GM12878 (cell line): ENCODE measurements around the gene VEGFD. TPM values are rescaled to one million over a fixed set of nuclear protein-coding genes. Genes with fewer than 3 reads are reported as not detected.

Source experiments
- ATAC-seq: fragments of 200-7000 bp; cut with Tn5 transposase; 3 replicates; pipeline ENCODE4 v1.9.1; 2020; ENCODE audit warnings: mild to moderate bottlenecking, moderate library complexity
- BruUV-seq: library from RNA; stranded (reverse); fragments of 400-500 nt; replicated peaks from 2 replicates; lab custom pipeline; 2021; lab: Mats Ljungman, UMichigan
- CTCF ChIA-PET: fragments of 300-600 bp; sonication (Branson Sonifier 250); formaldehyde crosslinking; extraction: SDS; loops from one replicate; lab custom pipeline; 2021; ENCODE audit warnings: inconsistent platforms; lab: Yijun Ruan, JAX
- POLR2A ChIA-PET: fragments of 350-600 bp; formaldehyde crosslinking; extraction: SDS; loops from one replicate; lab custom pipeline; 2021; ENCODE audit warnings: inconsistent platforms; lab: Charles Lee
- RAD21 ChIA-PET: fragments of 300-600 bp; sonication (Branson Sonifier 250); formaldehyde crosslinking; loops from one replicate; lab custom pipeline; 2023; ENCODE audit warnings: antibody characterized with exemption; ENCODE audit not compliant: unreplicated experiment; lab: Charles Lee
- SMC1A ChIA-PET: fragments of 300-600 bp; sonication (Branson Sonifier 250); formaldehyde crosslinking; loops from one replicate; lab custom pipeline; 2023; ENCODE audit not compliant: unreplicated experiment, uncharacterized antibody; lab: Charles Lee
- DNase-seq: peaks from one replicate; pipeline ENCODE4 v3.0.0-alpha.2; 2011; ENCODE audit warnings: low read depth, low spot score
- FAIRE-seq: peaks from 3 replicates; lab custom pipeline; 2011; peaks lifted over from hg19 to GRCh38; lab: Jason Lieb, UNC
- H2AFZ ChIP-seq: 2 replicates; pipeline ENCODE4 v1.6.0; 2011; ENCODE audit warnings: low read depth, low read length, control low read depth; ENCODE audit not compliant: control insufficient read depth
- H3K27ac ChIP-seq: 2 replicates; pipeline ENCODE4 v1.5.1; 2011; ENCODE audit warnings: control low read depth; ENCODE audit not compliant: control insufficient read depth, insufficient read depth
- H3K27me3 ChIP-seq, 2 experiments: replicated peaks in 1 of 2; 2 replicates each; pipeline versions ENCODE4 v1.6.0 to v1.6.1; 2011; ENCODE audit warnings: low read length in 1 of 2; ENCODE audit not compliant: control insufficient read depth in 2 of 2, insufficient read depth in 2 of 2
- H3K36me3 ChIP-seq, 2 experiments: 2 replicates each; pipeline ENCODE4 v1.5.1; 2011; ENCODE audit warnings: low read length in 1 of 2; ENCODE audit not compliant: control insufficient read depth in 2 of 2, insufficient read depth in 2 of 2
- H3K4me1 ChIP-seq: 2 replicates; pipeline ENCODE4 v1.6.1; 2011; ENCODE audit warnings: mild to moderate bottlenecking, low read length, moderate library complexity, mixed read lengths; ENCODE audit not compliant: control insufficient read depth, insufficient read depth
- H3K4me2 ChIP-seq: 2 replicates; pipeline ENCODE4 v1.6.0; 2011; ENCODE audit warnings: control low read depth; ENCODE audit not compliant: control insufficient read depth, insufficient read depth
- H3K4me3 ChIP-seq: fragments of 200-600 bp; sonication (generic); 2 replicates; pipeline ENCODE4 v1.5.1; 2016
- H3K79me2 ChIP-seq: 2 replicates; pipeline ENCODE4 v1.6.0; 2011; ENCODE audit warnings: low read length; ENCODE audit not compliant: control insufficient read depth, insufficient read depth
- H3K9ac ChIP-seq: 2 replicates; pipeline ENCODE4 v1.8.0; 2011; ENCODE audit warnings: low read length, control low read depth, mixed read lengths; ENCODE audit not compliant: control insufficient read depth, insufficient read depth
- H3K9me3 ChIP-seq: replicated peaks from 3 replicates; pipeline ENCODE4 v1.5.1; 2011; ENCODE audit warnings: mild to moderate bottlenecking, low read length; ENCODE audit not compliant: control insufficient read depth, insufficient read depth
- H4K20me1 ChIP-seq: 2 replicates; pipeline ENCODE4 v1.6.0; 2011; ENCODE audit not compliant: control insufficient read depth, insufficient read depth
- BHLHE40 ChIP-seq, 2 experiments: fragments of 450-650 bp in 1 of 2; IDR thresholded peaks; 2 replicates each; pipeline ENCODE4 v1.6.1; 2011 to 2017; ENCODE audit warnings: low read depth in 2 of 2, borderline replicate concordance in 1 of 2, improper control_type of control experiment in 1 of 2, low read length in 1 of 2, mild to moderate bottlenecking in 1 of 2
- BMI1 ChIP-seq: fragments of 450-650 bp; IDR thresholded peaks from 2 replicates; pipeline ENCODE4 v1.6.1; 2016; ENCODE audit warnings: mild to moderate bottlenecking, moderate library complexity, borderline replicate concordance
- CBFB ChIP-seq: IDR thresholded peaks from 2 replicates; pipeline ENCODE4 v1.6.1; 2016; ENCODE audit warnings: antibody characterized with exemption, low read depth
- CEBPB ChIP-seq, 2 experiments: fragments of 150-350 bp in 1 of 2; IDR thresholded peaks; 2 replicates each; pipeline ENCODE4 v1.6.1; 2012 to 2014; ENCODE audit warnings: low read depth in 2 of 2, low read length in 2 of 2, borderline replicate concordance in 1 of 2, inconsistent platforms in 1 of 2
- EZH2 ChIP-seq: IDR thresholded peaks from 2 replicates; pipeline ENCODE4 v1.6.1; 2012; ENCODE audit warnings: low read depth, mild to moderate bottlenecking, control low read depth, inconsistent platforms, low read length, borderline replicate concordance; ENCODE audit not compliant: control insufficient read depth
- JUND ChIP-seq: IDR thresholded peaks from 2 replicates; pipeline ENCODE4 v1.6.1; 2012; ENCODE audit warnings: low read depth, mild to moderate bottlenecking, low read length, improper control_type of control experiment, moderate library complexity
- NBN ChIP-seq: fragments of 450-650 bp; IDR thresholded peaks from 2 replicates; pipeline ENCODE4 v1.6.1; 2016
- NR2C2 ChIP-seq: IDR thresholded peaks from 2 replicates; pipeline ENCODE4 v1.6.1; 2011; ENCODE audit warnings: borderline replicate concordance, low read depth; ENCODE audit not compliant: control insufficient read depth, insufficient read length
- NRF1 ChIP-seq: conservative IDR thresholded peaks from 2 replicates; pipeline ENCODE4 v1.6.1; 2011; ENCODE audit warnings: mild to moderate bottlenecking, low read depth, low read length, improper control_type of control experiment
- POU2F2 ChIP-seq: IDR thresholded peaks from 3 replicates; pipeline ENCODE4 v1.6.1; 2011; ENCODE audit warnings: low read depth, mild to moderate bottlenecking, low read length, borderline replicate concordance
- RAD51 ChIP-seq: fragments of 450-650 bp; IDR thresholded peaks from 2 replicates; pipeline ENCODE4 v1.6.1; 2016; ENCODE audit warnings: moderate library complexity, mild to moderate bottlenecking, inconsistent platforms
- SP1 ChIP-seq: IDR thresholded peaks from one replicate; pipeline ENCODE4 v1.6.1; 2011; ENCODE audit warnings: low read depth, low read length
- ZNF207 ChIP-seq: fragments of 450-650 bp; IDR thresholded peaks from 2 replicates; pipeline ENCODE4 v1.6.1; 2014; ENCODE audit warnings: antibody characterized with exemption, mild to moderate bottlenecking, borderline replicate concordance
- ZNF384 ChIP-seq: IDR thresholded peaks from 2 replicates; pipeline ENCODE4 v1.6.1; 2012; ENCODE audit warnings: low read depth, mild to moderate bottlenecking, low read length, improper control_type of control experiment, borderline replicate concordance
- WGBS: methylation state at CpG from one replicate; pipeline ENCODE4 v1.1.6; 2016; ENCODE audit warnings: low lambda C conversion rate; ENCODE audit not compliant: insufficient replicate concordance, insufficient coverage; ENCODE audit errors: missing lambda C conversion rate; 5-methylcytosine and 5-hydroxymethylcytosine counted together
- in situ Hi-C: fragments of 300-500 bp; cut with MboI; formaldehyde crosslinking; loops from 9 replicates; pipeline ENCODE4 v1.14.3; 2018; ENCODE audit warnings: mixed read lengths
- intact Hi-C: fragments of 100-400 bp; cut with micrococcal nuclease; formaldehyde crosslinking; loops from one replicate; pipeline ENCODE4 v1.14.2; 2022; ENCODE audit not compliant: unreplicated experiment
- polyA plus RNA-seq, 11 experiments: library from polyadenylated mRNA; depleted of rRNA in 4 of 11; unstranded in 6 of 11; stranded (reverse) in 5 of 11; fragments of >200 nt; fragmentation: Nextera tagmentation in 4 of 11; fragmentation: Illumina TruSeq in 1 of 11; extraction: Ambion mirVana in 4 of 11; extraction: Trizol in 1 of 11; gene quantifications; 1 replicate in 1 of 11; 2 replicates in 10 of 11; pipeline versions ENCODE4 v1.2.1 to v1.2.3, GENCODE V29; 2011 to 2016; ENCODE audit warnings: inconsistent platforms in 2 of 11, missing spikeins in 2 of 11, low read depth in 1 of 11
- total RNA-seq, 4 experiments: library from RNA; depleted of rRNA in 3 of 4; stranded (reverse); fragments of >200 nt in 3 of 4; fragmentation: Illumina TruSeq in 1 of 4; extraction: Trizol in 1 of 4; gene quantifications; 2 replicates each; pipeline versions ENCODE4 v1.2.1 to v1.2.3, GENCODE V29; 2013 to 2021
- TF ChIP-seq, protein P1 (sequence below): fragments of 450-650 bp; IDR thresholded peaks from 2 replicates; pipeline ENCODE4 v1.6.1; 2017; ENCODE audit warnings: mild to moderate bottlenecking, moderate library complexity

Gene VEGFD
- total and polyA plus RNA-seq, 10 of the 15 experiments (the other 5 are each of a cell fraction or from before 2014, with no cell fraction given): 0.15 TPM; not detected in 9

DNA sequence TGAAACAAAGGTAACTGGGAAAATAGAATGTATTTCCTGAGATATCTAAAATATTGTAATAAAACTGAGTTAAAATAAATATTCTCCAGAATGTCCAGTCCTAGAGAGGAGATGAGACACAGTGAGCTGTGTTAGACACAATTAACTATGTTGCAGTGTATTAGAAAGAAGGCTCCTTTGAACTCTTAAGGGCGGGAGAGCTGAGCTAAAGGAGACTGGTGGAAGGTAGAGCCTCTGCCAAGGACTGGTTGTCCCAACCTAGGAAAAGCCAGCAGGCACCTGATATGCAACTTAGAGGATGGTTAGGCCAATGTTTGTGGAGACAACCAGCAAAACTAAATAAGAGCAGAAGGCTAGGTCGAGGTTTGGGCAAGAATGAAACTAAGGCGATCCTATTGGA, 73.1 kb downstream of the VEGFD start:
- ATAC-seq (no peak), DNase-seq (no peak), FAIRE-seq (no peak)
- H2AFZ ChIP-seq: no peak overlapping the region
- ChIA-PET CTCF (interaction anchor here (1.8 to 2.2 kb wide), 2 partner anchors 8 to 11 kb away, joined by 7 to 9 read pairs; no protein-coding TSS in a partner anchor), SMC1A (interaction anchor here (0.6 to 1.9 kb wide), 4 partner anchors 8 to 28 kb away, joined by 3 to 6 read pairs (median 3); no protein-coding TSS in a partner anchor)
- H3K4me2 ChIP-seq: no peak overlapping the region
- intact Hi-C loops: no loop called here
- H4K20me1 ChIP-seq: no peaks in the 10 kb centered on the region
- H3K36me3 ChIP-seq: no peaks in the 10 kb centered on the region
- H3K4me1 ChIP-seq: no peaks in the 10 kb centered on the region
- 27% methylated on average over 3 of the region's 3 CpGs for WGBS
- TF ChIP-seq CEBPB (IDR thresholded peaks at IDR 0.05; ENCODE audit: borderline replicate concordance in 1 of 2, low read depth in 2 of 2, low read length in 2 of 2) (no peak), RAD51 (no peak), BHLHE40 (IDR thresholded peaks at IDR 0.05; ENCODE audit: borderline replicate concordance in 1 of 2, low read depth in 2 of 2, low read length in 1 of 2) (no peak), BMI1 (no peak), POU2F2 (no peak), CBFB (no peak)
- TF ChIP-seq, all 136 proteins: peak for 0
- in situ Hi-C loops: no loop called here
- Histone ChIP-seq H3K79me2 (no peaks in the 10 kb centered on the region), H3K27ac (no peak overlapping the region), H3K9me3 (no peaks in the 10 kb centered on the region), H3K4me3 (no peak overlapping the region), H3K9ac (no peak overlapping the region), H3K27me3 (no peaks in the 10 kb centered on the region; a peak in 2 of 4 replicates)
- ChIA-PET RAD21 (no interaction called here), POLR2A (no interaction called here)
- BruUV-seq: no TSS peak

DNA sequence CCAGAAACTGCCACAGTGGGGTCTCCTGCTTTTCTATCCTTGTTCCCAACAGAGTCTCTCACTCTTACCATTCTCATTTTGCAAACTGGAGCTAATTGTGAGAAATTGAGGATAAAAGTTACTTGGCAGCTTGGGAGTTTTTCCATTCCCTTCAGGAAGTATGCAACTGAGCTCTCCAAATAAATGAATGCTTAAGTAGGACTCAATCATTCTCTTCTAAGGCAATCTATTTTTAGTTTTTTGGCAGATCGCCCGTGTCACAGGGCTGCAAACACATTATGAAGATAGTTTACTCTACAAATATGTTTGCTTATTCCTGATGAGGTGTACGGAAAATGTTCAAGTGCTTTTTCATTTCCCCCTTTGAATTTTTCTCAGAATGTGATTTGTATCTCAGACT, 74.1 kb downstream of the VEGFD start:
- H3K4me3 ChIP-seq: no peak overlapping the region
- no peak overlapping the region for H3K4me2 ChIP-seq
- H3K27me3 ChIP-seq: no peaks in the 10 kb centered on the region; a peak in 2 of 4 replicates
- ChIA-PET POLR2A (no interaction called here), SMC1A (interaction anchor here (1.9 kb wide), 1 partner anchor 12 kb away, joined by 6 read pairs; no protein-coding TSS in a partner anchor), CTCF (no interaction called here), RAD21 (no interaction called here)
- H3K9me3 ChIP-seq: no peaks in the 10 kb centered on the region
- no TSS peak for BruUV-seq
- no peaks in the 10 kb centered on the region for H3K79me2 ChIP-seq
- no peak overlapping the region for H3K27ac ChIP-seq
- no peak overlapping the region for H3K9ac ChIP-seq
- in situ Hi-C loops (no loop called here), intact Hi-C loops (no loop called here)
- FAIRE-seq (no peak), ATAC-seq (no peak), DNase-seq (no peak)
- H2AFZ ChIP-seq: no peak overlapping the region
- no peaks in the 10 kb centered on the region for H3K36me3 ChIP-seq
- no peaks in the 10 kb centered on the region for H3K4me1 ChIP-seq
- no peaks in the 10 kb centered on the region for H4K20me1 ChIP-seq
- 25% methylated on average over 3 of the region's 3 CpGs for WGBS
- no peak for TF ChIP-seq NBN
- no peak for TF ChIP-seq NR2C2
- TF ChIP-seq, protein P1, sequence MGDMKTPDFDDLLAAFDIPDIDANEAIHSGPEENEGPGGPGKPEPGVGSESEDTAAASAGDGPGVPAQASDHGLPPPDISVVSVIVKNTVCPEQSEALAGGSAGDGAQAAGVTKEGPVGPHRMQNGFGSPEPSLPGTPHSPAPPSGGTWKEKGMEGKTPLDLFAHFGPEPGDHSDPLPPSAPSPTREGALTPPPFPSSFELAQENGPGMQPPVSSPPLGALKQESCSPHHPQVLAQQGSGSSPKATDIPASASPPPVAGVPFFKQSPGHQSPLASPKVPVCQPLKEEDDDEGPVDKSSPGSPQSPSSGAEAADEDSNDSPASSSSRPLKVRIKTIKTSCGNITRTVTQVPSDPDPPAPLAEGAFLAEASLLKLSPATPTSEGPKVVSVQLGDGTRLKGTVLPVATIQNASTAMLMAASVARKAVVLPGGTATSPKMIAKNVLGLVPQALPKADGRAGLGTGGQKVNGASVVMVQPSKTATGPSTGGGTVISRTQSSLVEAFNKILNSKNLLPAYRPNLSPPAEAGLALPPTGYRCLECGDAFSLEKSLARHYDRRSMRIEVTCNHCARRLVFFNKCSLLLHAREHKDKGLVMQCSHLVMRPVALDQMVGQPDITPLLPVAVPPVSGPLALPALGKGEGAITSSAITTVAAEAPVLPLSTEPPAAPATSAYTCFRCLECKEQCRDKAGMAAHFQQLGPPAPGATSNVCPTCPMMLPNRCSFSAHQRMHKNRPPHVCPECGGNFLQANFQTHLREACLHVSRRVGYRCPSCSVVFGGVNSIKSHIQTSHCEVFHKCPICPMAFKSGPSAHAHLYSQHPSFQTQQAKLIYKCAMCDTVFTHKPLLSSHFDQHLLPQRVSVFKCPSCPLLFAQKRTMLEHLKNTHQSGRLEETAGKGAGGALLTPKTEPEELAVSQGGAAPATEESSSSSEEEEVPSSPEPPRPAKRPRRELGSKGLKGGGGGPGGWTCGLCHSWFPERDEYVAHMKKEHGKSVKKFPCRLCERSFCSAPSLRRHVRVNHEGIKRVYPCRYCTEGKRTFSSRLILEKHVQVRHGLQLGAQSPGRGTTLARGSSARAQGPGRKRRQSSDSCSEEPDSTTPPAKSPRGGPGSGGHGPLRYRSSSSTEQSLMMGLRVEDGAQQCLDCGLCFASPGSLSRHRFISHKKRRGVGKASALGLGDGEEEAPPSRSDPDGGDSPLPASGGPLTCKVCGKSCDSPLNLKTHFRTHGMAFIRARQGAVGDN: no peak
- TF ChIP-seq SP1: no peak
- no peak for TF ChIP-seq ZNF207
- no peak for TF ChIP-seq JUND
- TF ChIP-seq EZH2: no peak
- no peak for TF ChIP-seq NRF1
- TF ChIP-seq ZNF384: no peak
